H1 (cell line): ENCODE measurements around the gene MBD3. TPM values are rescaled to one million over a fixed set of nuclear protein-coding genes. Genes with fewer than 3 reads are reported as not detected.
A peak's percentile ranks its signal among the peaks of the same experiment; 100 is the strongest.

Experiments
- CTCF ChIA-PET: fragments of 300-600 bp; sonication (Branson Sonifier 250); formaldehyde crosslinking; loops from one replicate; lab custom pipeline; 2021; ENCODE audit not compliant: partially characterized antibody; lab: Charles Lee
- POLR2A ChIA-PET: fragments of 300-600 bp; sonication (Branson Sonifier 250); formaldehyde crosslinking; loops from one replicate; lab custom pipeline; 2021; ENCODE audit warnings: inconsistent platforms; ENCODE audit not compliant: partially characterized antibody; lab: Charles Lee
- DNase-seq, 2 experiments: peaks; one replicate each; pipeline versions ENCODE4 v3.0.0 to v3.0.0-alpha.2; 2010 to 2022; ENCODE audit warnings: low spot score in 2 of 2, low read depth in 1 of 2, mixed read lengths in 1 of 2
- FAIRE-seq: peaks from 2 replicates; lab custom pipeline; 2011; peaks lifted over from hg19 to GRCh38; lab: Jason Lieb, UNC
- H2AFZ ChIP-seq: 2 replicates; pipeline ENCODE4 v1.8.1; 2012; ENCODE audit warnings: low read length, inconsistent platforms
- H2AK5ac ChIP-seq: 2 replicates; pipeline ENCODE4 v1.6.1; 2013; ENCODE audit warnings: low read depth, low read length
- H2BK120ac ChIP-seq: replicated peaks from 2 replicates; pipeline ENCODE3; 2013; ENCODE audit warnings: low read depth, low read length, inconsistent platforms
- H2BK12ac ChIP-seq: 2 replicates; pipeline ENCODE4 v1.6.1; 2013; ENCODE audit warnings: low read depth, low read length
- H2BK15ac ChIP-seq: 2 replicates; pipeline ENCODE4 v1.6.1; 2013; ENCODE audit warnings: low read length
- H2BK20ac ChIP-seq: 2 replicates; pipeline ENCODE4 v1.6.1; 2013; ENCODE audit warnings: low read length
- H2BK5ac ChIP-seq: 2 replicates; pipeline ENCODE4 v1.6.1; 2013; ENCODE audit warnings: low read depth, low read length
- H3K14ac ChIP-seq: 2 replicates; pipeline ENCODE4 v1.6.1; 2013; ENCODE audit warnings: inconsistent platforms; ENCODE audit not compliant: insufficient read length
- H3K18ac ChIP-seq: 2 replicates; pipeline ENCODE4 v1.6.1; 2013; ENCODE audit warnings: low read length; ENCODE audit errors: extremely low read depth
- H3K23ac ChIP-seq: 2 replicates; pipeline ENCODE4 v1.6.1; 2013; ENCODE audit warnings: inconsistent platforms; ENCODE audit not compliant: insufficient read length
- H3K23me2 ChIP-seq: 2 replicates; pipeline ENCODE4 v1.6.1; 2013; ENCODE audit warnings: low read depth, low read length
- H3K27ac ChIP-seq: 2 replicates; pipeline ENCODE4 v1.6.1; 2011; ENCODE audit warnings: low read depth, low read length, inconsistent platforms
- H3K27me3 ChIP-seq, 4 experiments: replicated peaks in 1 of 4; 1 replicate in 1 of 4; 2 replicates in 3 of 4; pipeline versions ENCODE4 v1.6.1 to v1.8.1; 2011 to 2013; ENCODE audit warnings: low read length in 3 of 4, mild to moderate bottlenecking in 3 of 4, inconsistent platforms in 2 of 4, mixed read lengths in 2 of 4, moderate library complexity in 1 of 4; ENCODE audit not compliant: control insufficient read depth in 3 of 4, insufficient read depth in 3 of 4; ENCODE audit errors: extremely low read depth in 1 of 4
- H3K36me3 ChIP-seq, 4 experiments: 2 replicates each; pipeline versions ENCODE4 v1.6.1 to v1.8.1; 2011 to 2013; ENCODE audit warnings: mild to moderate bottlenecking in 4 of 4, low read length in 3 of 4, moderate library complexity in 2 of 4, control low read depth in 1 of 4, inconsistent platforms in 1 of 4; ENCODE audit not compliant: insufficient read depth in 4 of 4, control insufficient read depth in 2 of 4
- H3K4ac ChIP-seq: replicated peaks from 2 replicates; pipeline ENCODE3; 2013; ENCODE audit warnings: low read length, low read depth, mixed read lengths, inconsistent platforms; ENCODE audit not compliant: insufficient read length
- H3K4me1 ChIP-seq, 4 experiments: replicated peaks in 1 of 4; 1 replicate in 1 of 4; 2 replicates in 3 of 4; pipeline versions ENCODE4 v1.6.1 to v1.8.1; 2011 to 2013; ENCODE audit warnings: low read length in 3 of 4, inconsistent platforms in 2 of 4, mixed read lengths in 1 of 4; ENCODE audit not compliant: insufficient read depth in 4 of 4, control insufficient read depth in 3 of 4
- H3K4me2 ChIP-seq, 2 experiments: 2 replicates each; pipeline versions ENCODE4 v1.6.1 to v1.8.1; 2011 to 2013; ENCODE audit warnings: low read depth in 2 of 2, low read length in 2 of 2, control low read depth in 1 of 2, inconsistent platforms in 1 of 2, mild to moderate bottlenecking in 1 of 2; ENCODE audit not compliant: insufficient read depth in 1 of 2
- H3K4me3 ChIP-seq, 4 experiments: fragments of 200-600, 300-600 bp in 1 of 4; sonication (generic), shearing (Covaris generic), sonication (Bioruptor Twin) in 1 of 4; 2 replicates each; pipeline versions ENCODE4 v1.5.1 to v1.8.1; 2011 to 2016; ENCODE audit warnings: low read length in 4 of 4, low read depth in 3 of 4, control low read depth in 2 of 4, inconsistent platforms in 2 of 4, mild to moderate bottlenecking in 2 of 4, mixed read lengths in 1 of 4, moderate library complexity in 1 of 4; ENCODE audit not compliant: insufficient read depth in 2 of 4; ENCODE audit errors: extremely low read depth in 1 of 4
- H3K56ac ChIP-seq: replicated peaks from 2 replicates; pipeline ENCODE3; 2013; ENCODE audit warnings: low read depth, mild to moderate bottlenecking, mixed read lengths, low read length, inconsistent platforms; ENCODE audit not compliant: insufficient read length
- H3K79me1 ChIP-seq: 2 replicates; pipeline ENCODE4 v1.6.1; 2013; ENCODE audit warnings: low read depth, low read length, control low read depth
- H3K79me2 ChIP-seq, 2 experiments: 2 replicates each; pipeline versions ENCODE4 v1.6.1 to v1.8.1; 2012 to 2013; ENCODE audit warnings: low read length in 2 of 2, mild to moderate bottlenecking in 2 of 2, inconsistent platforms in 1 of 2; ENCODE audit not compliant: insufficient read depth in 2 of 2, control insufficient read depth in 1 of 2
- H3K9ac ChIP-seq, 4 experiments: replicated peaks in 1 of 4; 1 replicate in 1 of 4; 2 replicates in 3 of 4; pipeline versions ENCODE4 v1.6.1 to v1.8.1; 2011 to 2013; ENCODE audit warnings: low read depth in 3 of 4, low read length in 3 of 4, control low read depth in 2 of 4, mild to moderate bottlenecking in 2 of 4, moderate library complexity in 2 of 4, inconsistent platforms in 1 of 4; ENCODE audit errors: extremely low read depth in 1 of 4
- H3K9me3 ChIP-seq, 2 experiments: 2 replicates each; pipeline versions ENCODE4 v1.6.1 to v1.8.1; 2012 to 2013; ENCODE audit warnings: mild to moderate bottlenecking in 2 of 2, moderate library complexity in 2 of 2, control low read depth in 1 of 2, inconsistent platforms in 1 of 2, low read depth in 1 of 2, low read length in 1 of 2, mixed read lengths in 1 of 2; ENCODE audit not compliant: insufficient read depth in 2 of 2
- H4K20me1 ChIP-seq, 2 experiments: replicated peaks in 1 of 2; 2 replicates each; pipeline versions ENCODE3 to v1.8.1; 2011 to 2013; ENCODE audit warnings: inconsistent platforms in 2 of 2, low read length in 2 of 2, mild to moderate bottlenecking in 1 of 2; ENCODE audit not compliant: insufficient read depth in 2 of 2, control insufficient read depth in 1 of 2
- H4K5ac ChIP-seq: 2 replicates; pipeline ENCODE4 v1.6.1; 2013; ENCODE audit warnings: low read length, low read depth, mixed read lengths, inconsistent platforms; ENCODE audit not compliant: insufficient read length
- H4K8ac ChIP-seq: 2 replicates; pipeline ENCODE4 v1.8.0; 2013; ENCODE audit warnings: mild to moderate bottlenecking, moderate library complexity, low read length, inconsistent platforms; ENCODE audit not compliant: insufficient read depth; ENCODE audit errors: extremely low read depth
- H4K91ac ChIP-seq: replicated peaks from 2 replicates; pipeline ENCODE3; 2013; ENCODE audit warnings: low read length, mixed read lengths, inconsistent platforms; ENCODE audit not compliant: insufficient read length
- CREB1 ChIP-seq: IDR thresholded peaks from 2 replicates; pipeline ENCODE4 v1.6.1; 2012; ENCODE audit warnings: inconsistent platforms
- WGBS, 2 experiments: shearing (Covaris generic) in 1 of 2; methylation state at CpG; one replicate each; pipeline versions ENCODE4 v1.1.6 to v1.1.7; 2013 to 2015; ENCODE audit warnings: low lambda C conversion rate in 2 of 2, mixed read lengths in 2 of 2, inconsistent platforms in 1 of 2, low coverage in 1 of 2, missing lambda C conversion rate in 1 of 2; ENCODE audit not compliant: insufficient replicate concordance in 2 of 2, insufficient coverage in 1 of 2, insufficient read length in 1 of 2; ENCODE audit errors: extremely low coverage in 1 of 2, missing lambda C conversion rate in 1 of 2; 5-methylcytosine and 5-hydroxymethylcytosine counted together
- polyA plus RNA-seq, 7 experiments: library from polyadenylated mRNA; depleted of rRNA in 3 of 7; stranded (reverse) in 5 of 7; unstranded in 2 of 7; fragments of >200 nt in 5 of 7; fragments of 200-250 nt in 2 of 7; gene quantifications; 1 replicate in 5 of 7; 2 replicates in 1 of 7; 4 replicates in 1 of 7; pipeline versions ENCODE4 v1.2.1 to v1.2.3, GENCODE V29; 2011 to 2013; ENCODE audit warnings: missing spikeins in 2 of 7, mixed read lengths in 2 of 7
- total RNA-seq: library from RNA; stranded (reverse); fragmentation: NEBNext Ultra II Directional; extraction: Animal tissue kit (Norgen Biotek cat#: 25700); gene quantifications from 2 replicates; pipeline ENCODE4 v1.2.1, GENCODE V29; 2021

Gene MBD3
- total and polyA plus RNA-seq, 2 of the 8 experiments (the other 6 are each of a cell fraction or from before 2014, with no cell fraction given) = 88.2 to 110 TPM

DNA sequence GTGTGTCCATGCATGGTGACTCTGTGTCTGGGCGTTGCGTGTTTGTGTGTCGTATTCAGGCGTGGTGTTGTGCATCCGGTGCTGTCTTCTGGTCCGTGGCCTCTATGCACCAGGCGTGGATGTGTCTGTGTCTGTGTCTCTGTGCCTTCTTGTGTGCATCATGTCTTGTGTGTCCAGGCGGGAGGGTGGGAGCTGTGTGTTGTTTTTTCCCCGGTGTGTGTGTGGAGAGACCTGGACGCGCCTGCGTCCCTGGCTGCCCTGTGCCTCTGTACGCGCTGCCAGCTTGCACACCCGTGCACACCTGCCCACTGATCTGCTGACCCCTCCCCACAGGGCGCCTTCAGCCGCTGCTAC, 67.7 kb downstream of the MBD3 start:
- DNase-seq = no peak
- Histone ChIP-seq H3K14ac (no peak overlapping the region), H3K27ac (no peak overlapping the region), H3K27me3 (peaks cover 19 to 34% (median 31%) of the 10 kb centered on the region in 4 experiments), H2BK120ac (no peak overlapping the region), H2BK20ac (no peak overlapping the region), H3K4ac (peak overlapping the region; percentile 98), H3K23ac (no peak overlapping the region), H3K4me1 (peaks cover 0 to 3% (median 1%) of the 10 kb centered on the region in 4 experiments; a peak in 3 of 7 replicates), H3K18ac (no peak overlapping the region), H2BK12ac (peak overlapping the region; percentile 40; the same call in 1 of the 2 replicates), H2AFZ (no peak overlapping the region), H4K91ac (no peak overlapping the region), H2BK15ac (peak overlapping the region; percentile 77; the same call in 1 of the 2 replicates), H4K8ac (peak overlapping the region; percentile 3; the same call in 1 of the 2 replicates), H3K23me2 (peaks cover 8% of the 10 kb centered on the region; the same call in 1 of the 2 replicates), H3K36me3 (no peaks in the 10 kb centered on the region; a peak in 1 of 8 replicates), H3K9ac (no peak overlapping the region), H2BK5ac (no peak overlapping the region), H3K79me2 (no peaks in the 10 kb centered on the region), H2AK5ac (peak overlapping the region; percentile 94; the same call in 1 of the 2 replicates), H4K5ac (no peak overlapping the region), H3K4me2 (peak overlapping the region; percentile 73 to 97; a peak in 1 of 4 replicates), H4K20me1 (peaks cover 8 to 15% of the 10 kb centered on the region in 2 experiments), H3K4me3 (no peak overlapping the region; a peak in 1 of 8 replicates), H3K9me3 (no peaks in the 10 kb centered on the region), H3K79me1 (no peaks in the 10 kb centered on the region), H3K56ac (no peak overlapping the region)
- ChIA-PET POLR2A (interaction anchor here (0.8 to 1.4 kb wide), 2 partner anchors 12 to 66 kb away, joined by 3 to 4 read pairs; no protein-coding TSS in a partner anchor), CTCF (interaction anchor here (1.0 to 1.2 kb wide), 4 partner anchors 10 to 59 kb away, joined by 3 to 4 read pairs (median 4); no protein-coding TSS in a partner anchor)
- WGBS, 2 experiments = 81% methylated on average over 17 of the region's 17 CpGs; no CpG with 5 or more reads in 1 of the 2 experiments
- no peak for FAIRE-seq
- no peak for TF ChIP-seq CREB1
